AG10803 (cell line): ENCODE data around the gene LMCD1.

Experiments
- DNase-seq: peaks from one replicate; pipeline ENCODE4 v3.0.0; 2010; ENCODE audit warnings: low read depth
- H3K4me3 ChIP-seq: 2 replicates; pipeline ENCODE4 v1.5.1; 2011; ENCODE audit warnings: mild to moderate bottlenecking, low read length, control low read depth
- TF ChIP-seq, protein P1 (sequence below): conservative IDR thresholded peaks from 2 replicates; pipeline ENCODE4 v1.5.1; 2011; ENCODE audit warnings: mild to moderate bottlenecking, low read length, control low read depth, inconsistent platforms

Gene LMCD1

DNA sequence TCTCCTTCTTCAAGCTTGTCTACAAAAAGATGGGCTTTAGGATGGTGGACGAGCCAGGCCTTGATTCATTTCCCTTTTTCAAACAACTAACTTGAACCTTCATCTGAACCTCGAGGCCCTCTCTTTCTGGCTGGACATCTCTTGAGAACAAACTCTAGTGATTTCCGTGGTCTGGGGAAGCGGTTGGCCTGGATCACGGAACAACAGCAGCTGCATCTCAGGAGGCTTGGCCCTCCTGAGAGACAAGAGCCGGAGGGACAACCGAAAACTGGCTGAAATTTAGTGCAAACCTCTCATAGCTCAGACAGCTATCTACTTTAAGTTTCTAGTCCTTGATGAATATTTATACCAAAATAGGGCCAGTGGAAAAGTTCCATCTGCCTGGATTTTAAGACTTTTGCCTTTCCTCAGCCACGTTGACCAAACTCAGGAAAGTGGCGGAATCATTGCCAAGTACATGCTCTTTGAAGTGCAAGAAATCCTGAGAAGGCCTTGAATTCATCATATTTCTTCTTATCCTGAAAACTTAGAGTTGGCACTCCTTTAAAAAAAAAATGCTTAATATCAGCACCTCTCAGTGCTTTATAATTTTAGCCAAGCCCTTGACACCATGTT, 14.5 kb downstream of the LMCD1 start:
- H3K4me3 ChIP-seq: no peak overlapping the region
- no peak for DNase-seq
- TF ChIP-seq, protein P1, sequence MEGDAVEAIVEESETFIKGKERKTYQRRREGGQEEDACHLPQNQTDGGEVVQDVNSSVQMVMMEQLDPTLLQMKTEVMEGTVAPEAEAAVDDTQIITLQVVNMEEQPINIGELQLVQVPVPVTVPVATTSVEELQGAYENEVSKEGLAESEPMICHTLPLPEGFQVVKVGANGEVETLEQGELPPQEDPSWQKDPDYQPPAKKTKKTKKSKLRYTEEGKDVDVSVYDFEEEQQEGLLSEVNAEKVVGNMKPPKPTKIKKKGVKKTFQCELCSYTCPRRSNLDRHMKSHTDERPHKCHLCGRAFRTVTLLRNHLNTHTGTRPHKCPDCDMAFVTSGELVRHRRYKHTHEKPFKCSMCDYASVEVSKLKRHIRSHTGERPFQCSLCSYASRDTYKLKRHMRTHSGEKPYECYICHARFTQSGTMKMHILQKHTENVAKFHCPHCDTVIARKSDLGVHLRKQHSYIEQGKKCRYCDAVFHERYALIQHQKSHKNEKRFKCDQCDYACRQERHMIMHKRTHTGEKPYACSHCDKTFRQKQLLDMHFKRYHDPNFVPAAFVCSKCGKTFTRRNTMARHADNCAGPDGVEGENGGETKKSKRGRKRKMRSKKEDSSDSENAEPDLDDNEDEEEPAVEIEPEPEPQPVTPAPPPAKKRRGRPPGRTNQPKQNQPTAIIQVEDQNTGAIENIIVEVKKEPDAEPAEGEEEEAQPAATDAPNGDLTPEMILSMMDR: no peak

DNA sequence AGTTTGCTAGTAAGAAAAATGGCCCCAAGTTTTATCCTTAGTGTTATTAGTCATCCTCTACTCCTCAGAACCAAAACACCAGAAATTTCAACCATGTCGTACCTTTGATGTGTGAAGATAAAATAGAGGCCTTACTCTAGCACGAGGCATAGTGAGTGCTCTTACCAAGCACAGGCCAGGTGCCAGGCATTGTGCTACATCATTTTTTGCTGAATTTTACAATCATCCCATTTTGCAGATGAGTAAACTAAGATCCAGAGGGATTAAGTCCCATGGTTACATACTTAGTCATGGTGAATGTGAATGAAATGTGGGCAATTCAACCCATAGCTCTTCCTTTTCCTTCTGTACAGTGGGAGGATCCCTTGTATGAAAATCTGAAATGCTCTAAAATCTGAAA, 15.2 kb downstream of the LMCD1 start:
- TF ChIP-seq, protein P1: no peak
- no peak overlapping the region for H3K4me3 ChIP-seq
- no peak for DNase-seq

DNA sequence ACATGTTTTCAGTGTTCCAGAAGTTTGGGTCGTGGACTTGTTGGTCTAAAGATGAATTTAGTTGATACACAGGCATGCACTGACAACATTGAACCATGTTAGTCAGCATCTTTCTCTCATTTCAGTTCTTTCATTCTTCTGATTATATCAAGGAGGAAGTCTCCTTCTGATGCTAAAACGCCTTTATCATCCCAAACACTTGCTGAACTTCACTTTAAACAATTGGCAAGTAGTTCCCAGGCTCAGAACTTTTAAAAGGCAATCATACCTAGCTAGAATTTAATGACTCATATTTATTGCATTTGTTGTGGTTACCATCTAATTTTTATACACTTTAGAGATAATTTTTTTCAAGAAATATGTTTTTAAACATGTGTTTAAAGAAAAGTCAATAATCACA, 15.9 kb downstream of the LMCD1 start:
- DNase-seq: no peak
- TF ChIP-seq, protein P1: no peak
- no peak overlapping the region for H3K4me3 ChIP-seq

DNA sequence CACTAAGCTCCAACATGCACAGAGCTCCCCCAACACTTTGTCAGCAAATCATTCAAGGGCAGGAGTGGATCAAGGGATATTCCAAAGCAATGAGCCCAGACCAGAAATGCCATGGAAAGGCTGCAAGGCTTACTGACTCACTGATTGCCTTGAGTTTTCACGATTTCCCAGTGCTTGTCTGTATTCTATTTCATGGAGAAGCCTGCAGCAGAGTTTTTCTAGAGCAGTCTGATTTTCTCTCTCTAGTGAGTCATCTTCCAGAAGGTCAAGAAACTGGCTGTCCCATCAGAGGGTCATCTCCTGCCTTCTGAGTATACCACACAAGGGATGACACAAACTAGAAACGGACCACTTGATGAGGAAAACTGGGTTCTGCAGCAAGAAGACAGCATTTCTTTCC, 16.5 kb downstream of the LMCD1 start:
- TF ChIP-seq, protein P1: no peak
- peak; percentile 48 for DNase-seq

DNA sequence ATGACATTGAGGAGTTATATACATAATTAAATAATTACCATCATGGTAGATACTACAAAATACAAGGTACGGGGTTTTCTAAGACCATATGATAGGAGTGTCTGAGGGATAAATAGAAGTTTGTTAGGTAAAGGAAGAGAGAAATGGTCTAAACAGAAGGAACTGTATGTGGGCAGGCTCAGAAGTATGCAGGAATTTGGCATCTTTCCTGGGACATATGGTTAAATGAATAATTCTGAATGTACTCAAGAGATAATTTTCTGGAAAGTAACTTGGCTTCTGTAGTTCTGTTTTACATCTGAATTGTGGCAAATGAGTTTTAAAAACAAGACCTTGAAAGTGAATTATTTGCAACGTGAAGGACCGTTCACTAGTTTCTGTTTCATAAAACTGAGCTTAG, 17.5 kb downstream of the LMCD1 start:
- TF ChIP-seq, protein P1: no peak
- no peak overlapping the region for H3K4me3 ChIP-seq
- peak; percentile 82 for DNase-seq

More for the DNA sequence above, 16.5 kb downstream of the LMCD1 start:
- H3K4me3 ChIP-seq: no peak overlapping the region

DNA sequence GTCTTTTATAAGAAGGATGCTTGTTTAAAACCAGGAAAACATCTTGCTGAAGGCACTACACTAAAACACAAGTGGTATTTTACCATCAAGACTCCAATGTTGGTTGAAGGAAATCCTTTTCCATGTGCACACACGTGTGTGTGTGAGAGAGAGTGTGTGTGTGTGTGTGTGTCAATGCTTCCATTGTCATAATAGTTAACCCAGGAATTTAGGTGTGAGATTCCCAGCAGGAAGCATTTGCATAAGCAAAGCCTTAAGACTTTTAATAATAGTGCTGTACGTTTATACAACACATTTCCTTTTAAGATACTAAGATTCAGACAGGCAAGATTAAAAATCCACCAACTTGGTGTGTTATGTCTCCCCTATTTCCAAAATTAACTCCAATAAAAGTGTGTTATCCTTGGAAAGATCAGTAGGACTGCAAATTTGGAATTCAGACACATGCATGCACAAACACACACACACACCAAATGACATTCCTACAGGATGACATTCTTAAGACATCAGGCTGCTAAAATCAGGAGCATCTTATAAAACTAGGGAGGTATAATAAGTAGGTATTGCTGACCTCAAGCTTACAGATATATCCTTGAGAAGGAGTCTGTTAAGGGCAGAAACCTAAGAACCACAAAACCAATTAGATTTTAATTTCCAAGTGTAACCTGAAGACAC, 18.3 kb downstream of the LMCD1 start:
- no peak overlapping the region for H3K4me3 ChIP-seq
- DNase-seq: no peak
- TF ChIP-seq, protein P1: no peak

DNA sequence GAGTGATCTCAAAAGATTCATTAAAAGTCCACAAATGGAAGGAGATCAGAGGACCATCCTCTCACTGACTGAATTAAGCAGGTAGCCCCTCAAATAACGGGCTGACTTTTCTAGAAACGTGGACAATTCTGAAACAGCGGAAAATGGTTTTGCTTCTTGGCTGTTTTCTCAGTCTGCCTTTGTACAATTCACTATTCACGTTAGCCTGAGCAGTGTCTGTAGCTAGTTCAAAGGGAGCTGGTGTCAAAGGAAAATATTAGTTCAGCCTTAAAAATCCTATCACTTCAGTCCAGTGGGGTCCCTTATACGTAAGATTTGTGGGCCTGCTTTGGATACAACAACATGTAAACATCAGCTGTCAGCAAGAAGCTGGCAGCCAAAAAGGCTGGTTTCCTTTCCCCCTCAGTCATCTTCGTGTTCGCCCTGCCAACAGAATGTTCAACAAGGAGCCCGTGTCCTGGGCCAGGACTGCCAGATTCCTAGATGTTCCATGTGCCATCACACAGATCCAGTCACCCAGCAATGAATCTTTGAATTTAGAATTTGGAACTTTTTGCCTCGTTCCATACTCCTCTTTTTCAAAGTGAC, 19.3 kb downstream of the LMCD1 start:
- TF ChIP-seq, protein P1: no peak
- no peak for DNase-seq
- H3K4me3 ChIP-seq: no peak overlapping the region
